ENCODE measurements around the gene CHD5. TPM values are rescaled to one million over a fixed set of nuclear protein-coding genes. Genes with fewer than 3 reads are reported as not detected.

CHD5 gene
- total and polyA plus RNA-seq, 2 of the 4 experiments (the other 2 are of a cell fraction), result under 0.01 to 0.09 TPM

DNA sequence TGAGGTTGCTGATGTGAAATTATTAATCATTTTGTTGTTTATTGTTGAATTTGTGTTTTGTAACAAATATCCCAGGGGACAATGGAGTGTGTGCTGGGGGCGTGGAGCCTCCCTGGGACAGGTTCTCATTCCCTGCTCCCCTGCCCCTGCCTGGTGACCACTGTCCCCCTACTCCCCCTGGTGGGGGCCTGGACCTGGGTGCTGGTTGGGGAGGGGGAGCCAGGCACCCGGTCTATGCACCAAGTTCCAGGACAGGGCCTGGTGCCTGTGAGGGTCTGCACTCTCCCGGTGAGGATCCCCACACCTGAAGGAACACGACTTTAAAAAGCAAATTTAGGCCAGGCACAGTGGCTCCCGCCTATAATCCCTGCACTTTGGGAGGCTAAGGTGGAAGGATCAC is 42.4 kb downstream of the CHD5 start:
- H3K4me1 ChIP-seq (ENCODE audit: control insufficient read depth, insufficient read depth, low read length), result no peaks in the 10 kb centered on the region
- no TSS peak for BruUV-seq (replicated peaks)
- H4K91ac ChIP-seq (ENCODE audit: insufficient read depth, low read depth, low read length), result no peak overlapping the region
- intact Hi-C loops (cut with micrococcal nuclease), result no loop called here
- no peak overlapping the region for H3K14ac ChIP-seq (replicated peaks; ENCODE audit: low read depth, low read length)
- H3K9me1 ChIP-seq (ENCODE audit: insufficient read depth, low read length), result no peaks in the 10 kb centered on the region
- H3K36me3 ChIP-seq (ENCODE audit: control insufficient read depth, insufficient read depth, low read length), result no peaks in the 10 kb centered on the region
- H2BK15ac ChIP-seq (ENCODE audit: low read depth, low read length), result no peak overlapping the region
- no peak overlapping the region for H2BK5ac ChIP-seq (ENCODE audit: low read depth, low read length, poor library complexity, severe bottlenecking)
- H2BK20ac ChIP-seq (ENCODE audit: low read depth, low read length), result no peak overlapping the region
- H4K5ac ChIP-seq (ENCODE audit: low read depth, low read length), result no peak overlapping the region
- H3K56ac ChIP-seq (ENCODE audit: extremely low read depth, insufficient read depth, low read length), result no peak overlapping the region
- no peak overlapping the region for H2AK5ac ChIP-seq (ENCODE audit: low read depth, low read length)
- WGBS, 2 experiments (ENCODE audit: extremely low coverage in 2 of 2, insufficient read length in 1 of 2), result no CpG with 5 or more reads among the region's 5 CpGs
- H3K4me3 ChIP-seq (ENCODE audit: insufficient read depth, low read depth, low read length), result no peak overlapping the region
- H3K9me3 ChIP-seq (ENCODE audit: control insufficient read depth, insufficient read depth, low read length), result 0 out of 2 replicates have a peak, but pooled peaks cover 2% of the 10 kb centered on the region
- POLR2A ChIA-PET (ENCODE audit: unreplicated experiment), result no interaction called here
- DNase-seq (no peak), ATAC-seq (ENCODE audit: low read depth) (no peak)
- in situ Hi-C loops (cut with MboI; ENCODE audit: low sequenced_read_pairs), result no loop called here
- TF ChIP-seq, protein P1, sequence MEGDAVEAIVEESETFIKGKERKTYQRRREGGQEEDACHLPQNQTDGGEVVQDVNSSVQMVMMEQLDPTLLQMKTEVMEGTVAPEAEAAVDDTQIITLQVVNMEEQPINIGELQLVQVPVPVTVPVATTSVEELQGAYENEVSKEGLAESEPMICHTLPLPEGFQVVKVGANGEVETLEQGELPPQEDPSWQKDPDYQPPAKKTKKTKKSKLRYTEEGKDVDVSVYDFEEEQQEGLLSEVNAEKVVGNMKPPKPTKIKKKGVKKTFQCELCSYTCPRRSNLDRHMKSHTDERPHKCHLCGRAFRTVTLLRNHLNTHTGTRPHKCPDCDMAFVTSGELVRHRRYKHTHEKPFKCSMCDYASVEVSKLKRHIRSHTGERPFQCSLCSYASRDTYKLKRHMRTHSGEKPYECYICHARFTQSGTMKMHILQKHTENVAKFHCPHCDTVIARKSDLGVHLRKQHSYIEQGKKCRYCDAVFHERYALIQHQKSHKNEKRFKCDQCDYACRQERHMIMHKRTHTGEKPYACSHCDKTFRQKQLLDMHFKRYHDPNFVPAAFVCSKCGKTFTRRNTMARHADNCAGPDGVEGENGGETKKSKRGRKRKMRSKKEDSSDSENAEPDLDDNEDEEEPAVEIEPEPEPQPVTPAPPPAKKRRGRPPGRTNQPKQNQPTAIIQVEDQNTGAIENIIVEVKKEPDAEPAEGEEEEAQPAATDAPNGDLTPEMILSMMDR (conservative IDR thresholded peaks at IDR 0.05; ENCODE audit: low read depth, low read length), result no peak
- TF ChIP-seq MAZ (IDR thresholded peaks at IDR 0.05; ENCODE audit: borderline replicate concordance, low read depth, low read length) (no peak), BHLHE40 (IDR thresholded peaks at IDR 0.05; ENCODE audit: low read depth, low read length) (no peak), MAFK (IDR thresholded peaks at IDR 0.05; ENCODE audit: low read depth, low read length) (no peak), FOS (IDR thresholded peaks at IDR 0.05; ENCODE audit: low read depth, low read length) (no peak), RFX5 (IDR thresholded peaks at IDR 0.05; ENCODE audit: low read depth, low read length) (no peak), NFE2L2 (IDR thresholded peaks at IDR 0.05; ENCODE audit: low read depth, low read length) (no peak), CEBPB (IDR thresholded peaks at IDR 0.05; ENCODE audit: low read depth, low read length) (no peak), MXI1 (IDR thresholded peaks at IDR 0.05; ENCODE audit: borderline replicate concordance, low read depth, low read length) (no peak), RCOR1 (IDR thresholded peaks at IDR 0.05; ENCODE audit: insufficient replicate concordance, low read length) (no peak), CHD1 (IDR thresholded peaks at IDR 0.05; ENCODE audit: low read depth, low read length) (no peak)
- TF ChIP-seq, protein P2, sequence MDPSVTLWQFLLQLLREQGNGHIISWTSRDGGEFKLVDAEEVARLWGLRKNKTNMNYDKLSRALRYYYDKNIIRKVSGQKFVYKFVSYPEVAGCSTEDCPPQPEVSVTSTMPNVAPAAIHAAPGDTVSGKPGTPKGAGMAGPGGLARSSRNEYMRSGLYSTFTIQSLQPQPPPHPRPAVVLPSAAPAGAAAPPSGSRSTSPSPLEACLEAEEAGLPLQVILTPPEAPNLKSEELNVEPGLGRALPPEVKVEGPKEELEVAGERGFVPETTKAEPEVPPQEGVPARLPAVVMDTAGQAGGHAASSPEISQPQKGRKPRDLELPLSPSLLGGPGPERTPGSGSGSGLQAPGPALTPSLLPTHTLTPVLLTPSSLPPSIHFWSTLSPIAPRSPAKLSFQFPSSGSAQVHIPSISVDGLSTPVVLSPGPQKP (IDR thresholded peaks at IDR 0.05; ENCODE audit: borderline replicate concordance, low read depth, low read length), result no peak
- CTCF ChIA-PET, result no interaction called here
- H2AK9ac ChIP-seq (replicated peaks; ENCODE audit: low read depth, low read length, poor library complexity), result no peak overlapping the region
- H3K27ac ChIP-seq (ENCODE audit: insufficient read depth, low read length), result no peak overlapping the region
- H3K79me1 ChIP-seq (ENCODE audit: low read depth in 1 of 2, low read length in 2 of 2), result no peaks in the 10 kb centered on the region
- H3K4ac ChIP-seq (ENCODE audit: low read depth, low read length), result no peak overlapping the region
- dilution Hi-C loops (cut with HindIII; ENCODE audit: low sequenced_read_pairs, unreplicated experiment), result no loop called here
- no peak overlapping the region for H4K8ac ChIP-seq (ENCODE audit: low read depth in 2 of 2, low read length in 2 of 2)
- no peak overlapping the region for H2BK120ac ChIP-seq (ENCODE audit: low read depth, low read length)
- H3K9ac ChIP-seq (ENCODE audit: low read depth, low read length), result no peak overlapping the region
- no peak overlapping the region for H2AFZ ChIP-seq (replicated peaks; ENCODE audit: low read length, poor library complexity)
- no peak overlapping the region for H3K4me2 ChIP-seq (ENCODE audit: low read depth, low read length)
- H3K23ac ChIP-seq (ENCODE audit: low read depth, low read length), result no peak overlapping the region
- no peak overlapping the region for H3K18ac ChIP-seq (ENCODE audit: low read depth, low read length)
- H3K27me3 ChIP-seq (ENCODE audit: control insufficient read depth, insufficient read depth, low read length), result peaks cover 13% of the 10 kb centered on the region
- H4K20me1 ChIP-seq (ENCODE audit: insufficient read depth, low read length), result no peaks in the 10 kb centered on the region

Measured in IMR-90 (cell line).